Measurements from ENCODE around the gene SH2D6. TPM values are rescaled to one million over a fixed set of nuclear protein-coding genes. Genes with fewer than 3 reads are reported as not detected.

Gene SH2D6
- total and polyA plus RNA-seq, 9 of the 15 experiments (the other 6 are each of a cell fraction or from before 2014, with no cell fraction given), result 0.07 to 0.76 (median 0.33) TPM; not detected in 2

- TF ChIP-seq, protein P1, sequence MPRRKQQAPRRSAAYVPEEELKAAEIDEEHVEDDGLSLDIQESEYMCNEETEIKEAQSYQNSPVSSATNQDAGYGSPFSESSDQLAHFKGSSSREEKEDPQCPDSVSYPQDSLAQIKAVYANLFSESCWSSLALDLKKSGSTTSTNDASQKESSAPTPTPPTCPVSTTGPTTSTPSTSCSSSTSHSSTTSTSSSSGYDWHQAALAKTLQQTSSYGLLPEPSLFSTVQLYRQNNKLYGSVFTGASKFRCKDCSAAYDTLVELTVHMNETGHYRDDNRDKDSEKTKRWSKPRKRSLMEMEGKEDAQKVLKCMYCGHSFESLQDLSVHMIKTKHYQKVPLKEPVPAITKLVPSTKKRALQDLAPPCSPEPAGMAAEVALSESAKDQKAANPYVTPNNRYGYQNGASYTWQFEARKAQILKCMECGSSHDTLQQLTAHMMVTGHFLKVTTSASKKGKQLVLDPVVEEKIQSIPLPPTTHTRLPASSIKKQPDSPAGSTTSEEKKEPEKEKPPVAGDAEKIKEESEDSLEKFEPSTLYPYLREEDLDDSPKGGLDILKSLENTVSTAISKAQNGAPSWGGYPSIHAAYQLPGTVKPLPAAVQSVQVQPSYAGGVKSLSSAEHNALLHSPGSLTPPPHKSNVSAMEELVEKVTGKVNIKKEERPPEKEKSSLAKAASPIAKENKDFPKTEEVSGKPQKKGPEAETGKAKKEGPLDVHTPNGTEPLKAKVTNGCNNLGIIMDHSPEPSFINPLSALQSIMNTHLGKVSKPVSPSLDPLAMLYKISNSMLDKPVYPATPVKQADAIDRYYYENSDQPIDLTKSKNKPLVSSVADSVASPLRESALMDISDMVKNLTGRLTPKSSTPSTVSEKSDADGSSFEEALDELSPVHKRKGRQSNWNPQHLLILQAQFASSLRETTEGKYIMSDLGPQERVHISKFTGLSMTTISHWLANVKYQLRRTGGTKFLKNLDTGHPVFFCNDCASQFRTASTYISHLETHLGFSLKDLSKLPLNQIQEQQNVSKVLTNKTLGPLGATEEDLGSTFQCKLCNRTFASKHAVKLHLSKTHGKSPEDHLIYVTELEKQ (CRISPR knock-in tag; IDR thresholded peaks at IDR 0.05), result no peak
- TF ChIP-seq THAP12 (CRISPR knock-in tag; IDR thresholded peaks at IDR 0.05) (no peak), ZC3H4 (CRISPR knock-in tag; IDR thresholded peaks at IDR 0.05; ENCODE audit: borderline replicate concordance) (no peak), POU5F1 (IDR thresholded peaks at IDR 0.05; ENCODE audit: borderline replicate concordance, low read depth, low read length, partially characterized antibody) (no peak), MIER1 (IDR thresholded peaks at IDR 0.05; ENCODE audit: low read depth) (no peak), RAD51 (IDR thresholded peaks at IDR 0.05; ENCODE audit: borderline replicate concordance, low read depth) (no peak), SRSF3 (IDR thresholded peaks at IDR 0.05; ENCODE audit: insufficient read depth, low read length) (no peak), NR2C2 (CRISPR knock-in tag; IDR thresholded peaks at IDR 0.05) (no peak), NR2C2 (tag; IDR thresholded peaks at IDR 0.05) (no peak)
These were observed 23.5 kb upstream of the SH2D6 start (continued) for GRCh38 chr2:85394976-85395375.

All from K562 (cell line).